GM13977 (cell line): Measurements from ENCODE around the gene SLC23A1.

Source experiments
- DNase-seq: peaks from one replicate; pipeline ENCODE4 v3.0.0; 2012; ENCODE audit warnings: low spot score
- CTCF ChIP-seq: IDR thresholded peaks from 2 replicates; pipeline ENCODE4 v1.5.1; 2012; ENCODE audit warnings: mild to moderate bottlenecking, control low read depth; ENCODE audit not compliant: insufficient read depth; ENCODE audit errors: extremely low read depth, missing control alignments
- in situ Hi-C: fragments of 300-500 bp; cut with MboI; formaldehyde crosslinking; loops from one replicate; pipeline ENCODE4 v1.12.0; 2022; ENCODE audit warnings: low sequenced_read_pairs, low pct_unique_long_range_greater_than_20kb, mixed read lengths, inconsistent platforms; ENCODE audit not compliant: unreplicated experiment

SLC23A1 gene

GRCh38 chr5:139394654-139395566 lies 11.8 kb upstream of the SLC23A1 start, which contains the start of gene PROB1:
PROB1 (minus strand) TSS chr5:139395104; CDS start chr5:139395081, 23 bp downstream.
- no peak for TF ChIP-seq CTCF
- no peak for DNase-seq
- in situ Hi-C loops, result no loop called here

GRCh38 chr5:139394123-139394653 lies 11.1 kb upstream of the SLC23A1 start:
- TF ChIP-seq CTCF, result peak; percentile 78
- peak; percentile 86 for DNase-seq
- in situ Hi-C loops, result no loop called here

GRCh38 chr5:139393497-139394122 lies 10.5 kb upstream of the SLC23A1 start:
- DNase-seq, result peak; percentile 55
- TF ChIP-seq CTCF, result no peak
- in situ Hi-C loops, result no loop called here

GRCh38 chr5:139392678-139393496 lies 9.8 kb upstream of the SLC23A1 start:
- in situ Hi-C loops, result no loop called here
- DNase-seq, result peak; percentile 96
- TF ChIP-seq CTCF, result peak; percentile 92

GRCh38 chr5:139392324-139392677 lies 9.2 kb upstream of the SLC23A1 start:
- DNase-seq, result no peak
- TF ChIP-seq CTCF, result no peak
- in situ Hi-C loops, result no loop called here
